Testis (tissue), 3 donors: ENCODE data around the gene TTC23. TPM values are rescaled to one million over a fixed set of nuclear protein-coding genes. Genes with fewer than 3 reads are reported as not detected.

ENCODE experiments used
- DNase-seq: peaks from one replicate; pipeline ENCODE4 v3.0.0-alpha.2; 2019
- H3K27ac ChIP-seq, 2 donors: fragments of 200-600 bp; sonication (generic); one replicate each; pipeline ENCODE4 v1.5.1; 2019
- H3K27me3 ChIP-seq: fragments of 200-600 bp; sonication (generic); one replicate; pipeline ENCODE4 v1.5.1; 2019
- H3K36me3 ChIP-seq: fragments of 200-600 bp; sonication (generic); one replicate; pipeline ENCODE4 v1.5.1; 2017; ENCODE audit warnings: low read depth; ENCODE audit errors: missing control alignments
- H3K4me1 ChIP-seq: fragments of 200-600 bp; sonication (generic); one replicate; pipeline ENCODE4 v1.5.1; 2019
- H3K4me3 ChIP-seq, 2 donors: fragments of 200-600 bp; sonication (generic); one replicate each; pipeline ENCODE4 v1.5.1; 2017 to 2019
- H3K9me3 ChIP-seq: fragments of 200-600 bp; sonication (generic); one replicate; pipeline ENCODE4 v1.5.1; 2017
- CTCF ChIP-seq, 3 experiments: fragments of 450-650 bp in 2 of 3; fragments of 200-600 bp in 1 of 3; sonication (generic) in 1 of 3; IDR thresholded peaks; one replicate each; pipeline ENCODE4 v1.5.1; 2016 to 2019; ENCODE audit warnings: antibody characterized with exemption in 3 of 3, mild to moderate bottlenecking in 2 of 3, moderate library complexity in 1 of 3
- POLR2A ChIP-seq: fragments of 450-650 bp; IDR thresholded peaks from one replicate; pipeline ENCODE4 v1.6.1; 2017; ENCODE audit warnings: antibody characterized with exemption, mild to moderate bottlenecking, moderate library complexity
- WGBS, 2 donors: methylation state at CpG; one replicate each; pipeline ENCODE4 v1.1.5; 2018; 5-methylcytosine and 5-hydroxymethylcytosine counted together
- intact Hi-C: fragments of 100-400 bp; cut with DNase I; formaldehyde crosslinking; loops from one replicate; pipeline ENCODE4 v1.15.1; 2023; ENCODE audit warnings: low total_unique reads
- polyA plus RNA-seq: library from polyadenylated mRNA; stranded (reverse); fragments of 350-450 nt; fragmentation: Illumina TruSeq; extraction: RNeasy Lipid Tissue Mini Kit (QIAGEN cat#74804); gene quantifications from one replicate; pipeline ENCODE4 v1.2.3, GENCODE V29; 2014; ENCODE audit warnings: low read depth, low replicate concordance; ENCODE audit not compliant: insufficient read depth
- total RNA-seq, 2 donors: library from RNA; depleted of rRNA; stranded (reverse); fragments of >200 nt; gene quantifications; one replicate each; pipeline ENCODE4 v1.2.3, GENCODE V29; 2016

TTC23 gene
- total and polyA plus RNA-seq, 3 donors from 2014 or later: 26.6 to 40.5 (median 37.2) TPM

GRCh38 chr15:99117563-99118257 is 131.7 kb downstream of the TTC23 start:
- TF ChIP-seq CTCF (IDR thresholded peaks at IDR 0.05): no peak
- TF ChIP-seq POLR2A: no peak
- H3K4me1 ChIP-seq: no peaks in the 10 kb centered on the region
- no peak overlapping the region for H3K27ac ChIP-seq
- H3K4me3 ChIP-seq: no peak overlapping the region
- no peaks in the 10 kb centered on the region for H3K36me3 ChIP-seq
- DNase-seq: no peak
- 91 to 93% methylated on average over 20 of the region's 20 CpGs for WGBS, 2 donors
- H3K27me3 ChIP-seq: no peaks in the 10 kb centered on the region
- intact Hi-C loops: no loop called here
- no peaks in the 10 kb centered on the region for H3K9me3 ChIP-seq

GRCh38 chr15:99117111-99117510 is 132.3 kb downstream of the TTC23 start:
- 93 to 95% methylated on average over 8 of the region's 8 CpGs for WGBS, 2 donors
- TF ChIP-seq POLR2A: no peak
- TF ChIP-seq CTCF (IDR thresholded peaks at IDR 0.05): no peak
- no peak for DNase-seq
- intact Hi-C loops: no loop called here
- Histone ChIP-seq H3K4me3 (no peak overlapping the region), H3K36me3 (no peaks in the 10 kb centered on the region), H3K27ac (no peak overlapping the region), H3K27me3 (no peaks in the 10 kb centered on the region), H3K9me3 (no peaks in the 10 kb centered on the region), H3K4me1 (no peaks in the 10 kb centered on the region)

- H3K36me3 ChIP-seq: no peaks in the 10 kb centered on the region
- TF ChIP-seq POLR2A (no peak), CTCF (IDR thresholded peaks at IDR 0.05) (no peak)
- no peak overlapping the region for H3K27ac ChIP-seq
- no peaks in the 10 kb centered on the region for H3K9me3 ChIP-seq
- intact Hi-C loops: no loop called here
- no peak overlapping the region for H3K4me3 ChIP-seq
- WGBS, 2 donors: 85 to 87% methylated on average over 11 of the region's 11 CpGs
- no peaks in the 10 kb centered on the region for H3K4me1 ChIP-seq
- no peaks in the 10 kb centered on the region for H3K27me3 ChIP-seq
- DNase-seq: no peak
Measured at GRCh38 chr15:99115300-99116215, 133.8 kb downstream of the TTC23 start.

- no peaks in the 10 kb centered on the region for H3K36me3 ChIP-seq
- 85 to 93% methylated on average over 12 of the region's 12 CpGs for WGBS, 2 donors
- H3K27ac ChIP-seq: no peak overlapping the region
- H3K4me1 ChIP-seq: no peaks in the 10 kb centered on the region
- no peak for DNase-seq
- intact Hi-C loops: no loop called here
- H3K9me3 ChIP-seq: no peaks in the 10 kb centered on the region
- TF ChIP-seq CTCF (IDR thresholded peaks at IDR 0.05) (no peak), POLR2A (no peak)
- H3K4me3 ChIP-seq: no peak overlapping the region
- no peaks in the 10 kb centered on the region for H3K27me3 ChIP-seq
Measured at GRCh38 chr15:99114511-99115299, 134.7 kb downstream of the TTC23 start.
